Measurements from ENCODE around the gene G6PD.
"Not testable (repeated sequence)": the region's sequence is repeated elsewhere in the genome, so short reads cannot be mapped to it uniquely, and the experiment has no call there.

Gene G6PD

GRCh38 chrX:154542723-154543424 is 3.8 kb downstream of the G6PD start:
- peak; percentile 82 for DNase-seq

GRCh38 chrX:154541896-154542722 is 4.5 kb downstream of the G6PD start:
- peak; percentile 81 for DNase-seq

- DNase-seq, result no peak
These were observed 5.1 kb downstream of the G6PD start for GRCh38 chrX:154541589-154541895.

GRCh38 chrX:154540897-154541535 is 5.6 kb downstream of the G6PD start:
- DNase-seq, result peak; percentile 88

- not testable (repeated sequence) for DNase-seq
These were observed 6.3 kb downstream of the G6PD start for GRCh38 chrX:154540365-154540764.

GRCh38 chrX:154539077-154539476 is 7.6 kb downstream of the G6PD start:
- peak; percentile 82 for DNase-seq

GRCh38 chrX:154535892-154536291 is 10.8 kb downstream of the G6PD start:
- no peak for DNase-seq

GRCh38 chrX:154534526-154535322 is 11.9 kb downstream of the G6PD start:
- peak; percentile 92 for DNase-seq

GRCh38 chrX:154532690-154533089 is 14.0 kb downstream of the G6PD start:
- DNase-seq, result no peak

GRCh38 chrX:154531626-154532025 is 15.0 kb downstream of the G6PD start:
- no peak for DNase-seq

GRCh38 chrX:154530286-154530685 is 16.4 kb downstream of the G6PD start:
- DNase-seq, result peak; percentile 45

- DNase-seq, result peak; percentile 19
These were observed 17.4 kb downstream of the G6PD start for GRCh38 chrX:154529206-154529612.

GRCh38 chrX:154526901-154527675 is 19.6 kb downstream of the G6PD start:
- DNase-seq, result peak; percentile 89

GRCh38 chrX:154525606-154526490 is 20.8 kb downstream of the G6PD start:
- no peak for DNase-seq

- DNase-seq, result no peak
These were observed 27.3 kb downstream of the G6PD start for GRCh38 chrX:154519389-154519788.

- peak; percentile 32 for DNase-seq
These were observed 29.4 kb downstream of the G6PD start for GRCh38 chrX:154517101-154517781.

GRCh38 chrX:154516656-154517100 is 30.0 kb downstream of the G6PD start:
- peak; percentile 65 for DNase-seq

GRCh38 chrX:154515966-154516655 is 30.5 kb downstream of the G6PD start, which contains the start of gene FAM3A:
Gene FAM3A, minus strand, starts transcription at chrX:154516232. Its CDS starts 460 bp downstream, at chrX:154515772.
- DNase-seq, result peak; percentile 95

- DNase-seq, result peak; percentile 82
These were observed 31.3 kb downstream of the G6PD start for GRCh38 chrX:154515090-154515965.
